Panc1 (cell line): ENCODE data around the gene MGST2.

Source experiments
- POLR2AphosphoS5 ChIP-seq: IDR thresholded peaks from 2 replicates; pipeline ENCODE4 v1.6.1; 2012; ENCODE audit warnings: mild to moderate bottlenecking, low read depth, low read length, moderate library complexity
- REST ChIP-seq, 2 experiments: IDR thresholded peaks; 2 replicates each; pipeline ENCODE4 v1.6.1; 2011 to 2012; ENCODE audit warnings: low read depth in 2 of 2, control low read depth in 1 of 2, low read length in 1 of 2, mild to moderate bottlenecking in 1 of 2, moderate library complexity in 1 of 2; ENCODE audit not compliant: insufficient read depth in 1 of 2
- TF ChIP-seq, protein P1 (sequence below): fragments of 450-650 bp; IDR thresholded peaks from 2 replicates; pipeline ENCODE4 v1.5.1; 2017; ENCODE audit warnings: mild to moderate bottlenecking

DNA sequence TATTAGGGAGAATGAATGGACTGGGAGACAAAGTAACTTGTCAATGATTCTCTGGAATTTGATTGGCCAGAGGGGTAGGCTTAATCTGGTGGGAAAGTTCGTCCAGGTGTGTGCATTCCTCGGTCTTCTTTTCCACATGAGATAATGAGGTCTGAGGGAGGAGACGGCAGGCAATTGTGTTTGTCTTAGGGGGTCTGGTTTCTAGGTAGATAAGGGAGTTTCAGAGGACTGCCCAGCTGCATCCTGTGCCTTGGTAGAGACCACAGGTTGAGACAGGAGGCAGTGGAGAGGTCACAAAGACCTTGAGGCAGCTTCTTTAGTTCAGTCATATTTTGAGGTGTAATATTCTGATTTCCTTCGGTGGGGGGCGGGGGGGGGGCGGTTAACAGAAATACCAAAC is 4.3 kb downstream of the MGST2 start:
- TF ChIP-seq, protein P1, sequence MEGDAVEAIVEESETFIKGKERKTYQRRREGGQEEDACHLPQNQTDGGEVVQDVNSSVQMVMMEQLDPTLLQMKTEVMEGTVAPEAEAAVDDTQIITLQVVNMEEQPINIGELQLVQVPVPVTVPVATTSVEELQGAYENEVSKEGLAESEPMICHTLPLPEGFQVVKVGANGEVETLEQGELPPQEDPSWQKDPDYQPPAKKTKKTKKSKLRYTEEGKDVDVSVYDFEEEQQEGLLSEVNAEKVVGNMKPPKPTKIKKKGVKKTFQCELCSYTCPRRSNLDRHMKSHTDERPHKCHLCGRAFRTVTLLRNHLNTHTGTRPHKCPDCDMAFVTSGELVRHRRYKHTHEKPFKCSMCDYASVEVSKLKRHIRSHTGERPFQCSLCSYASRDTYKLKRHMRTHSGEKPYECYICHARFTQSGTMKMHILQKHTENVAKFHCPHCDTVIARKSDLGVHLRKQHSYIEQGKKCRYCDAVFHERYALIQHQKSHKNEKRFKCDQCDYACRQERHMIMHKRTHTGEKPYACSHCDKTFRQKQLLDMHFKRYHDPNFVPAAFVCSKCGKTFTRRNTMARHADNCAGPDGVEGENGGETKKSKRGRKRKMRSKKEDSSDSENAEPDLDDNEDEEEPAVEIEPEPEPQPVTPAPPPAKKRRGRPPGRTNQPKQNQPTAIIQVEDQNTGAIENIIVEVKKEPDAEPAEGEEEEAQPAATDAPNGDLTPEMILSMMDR: no peak
- TF ChIP-seq REST (IDR thresholded peaks at IDR 0.05; ENCODE audit: insufficient read depth in 1 of 2, low read depth in 2 of 2, low read length in 1 of 2) (no peak), POLR2AphosphoS5 (no peak)
